ENCODE measurements around the gene ITGB6.

The ITGB6 gene

DNA sequence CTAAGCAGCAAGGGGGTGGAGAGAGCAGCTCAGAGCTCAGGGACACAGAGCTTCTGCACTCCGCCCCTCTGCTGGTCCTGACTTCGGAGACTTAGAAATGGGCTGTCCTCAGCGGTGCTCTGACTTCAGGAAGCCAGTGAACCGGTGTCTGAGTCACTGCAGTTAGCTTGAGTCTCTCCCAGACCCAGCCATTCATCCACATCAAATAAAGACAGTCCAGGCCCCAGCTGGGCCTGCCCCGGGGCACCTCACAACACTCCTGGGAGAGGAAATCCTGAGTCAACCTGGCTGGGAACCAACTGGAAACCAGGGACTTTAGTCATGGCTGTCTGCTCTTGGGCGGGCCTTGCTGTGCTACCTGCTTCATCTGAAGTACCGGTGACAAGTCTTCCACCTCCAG lies 5.4 kb upstream of the ITGB6 start:
- H3K4me3 ChIP-seq (replicated peaks; ENCODE audit: insufficient read depth, low read length): no peak overlapping the region
- no peaks in the 10 kb centered on the region for H3K27me3 ChIP-seq (ENCODE audit: insufficient read depth, poor library complexity, severe bottlenecking)
- DNase-seq (ENCODE audit: low read depth in 1 of 2, low spot score in 1 of 2): no peak
- TF ChIP-seq GABPA (IDR thresholded peaks at IDR 0.05; ENCODE audit: low read depth) (no peak), POLR2AphosphoS5 (IDR thresholded peaks at IDR 0.05; ENCODE audit: low read depth) (no peak), SPI1 (IDR thresholded peaks at IDR 0.05; ENCODE audit: borderline replicate concordance, low read depth) (no peak)
- TF ChIP-seq, protein P1, sequence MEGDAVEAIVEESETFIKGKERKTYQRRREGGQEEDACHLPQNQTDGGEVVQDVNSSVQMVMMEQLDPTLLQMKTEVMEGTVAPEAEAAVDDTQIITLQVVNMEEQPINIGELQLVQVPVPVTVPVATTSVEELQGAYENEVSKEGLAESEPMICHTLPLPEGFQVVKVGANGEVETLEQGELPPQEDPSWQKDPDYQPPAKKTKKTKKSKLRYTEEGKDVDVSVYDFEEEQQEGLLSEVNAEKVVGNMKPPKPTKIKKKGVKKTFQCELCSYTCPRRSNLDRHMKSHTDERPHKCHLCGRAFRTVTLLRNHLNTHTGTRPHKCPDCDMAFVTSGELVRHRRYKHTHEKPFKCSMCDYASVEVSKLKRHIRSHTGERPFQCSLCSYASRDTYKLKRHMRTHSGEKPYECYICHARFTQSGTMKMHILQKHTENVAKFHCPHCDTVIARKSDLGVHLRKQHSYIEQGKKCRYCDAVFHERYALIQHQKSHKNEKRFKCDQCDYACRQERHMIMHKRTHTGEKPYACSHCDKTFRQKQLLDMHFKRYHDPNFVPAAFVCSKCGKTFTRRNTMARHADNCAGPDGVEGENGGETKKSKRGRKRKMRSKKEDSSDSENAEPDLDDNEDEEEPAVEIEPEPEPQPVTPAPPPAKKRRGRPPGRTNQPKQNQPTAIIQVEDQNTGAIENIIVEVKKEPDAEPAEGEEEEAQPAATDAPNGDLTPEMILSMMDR (IDR thresholded peaks at IDR 0.05; ENCODE audit: insufficient read depth, low read length): no peak
- TF ChIP-seq, protein P2, sequence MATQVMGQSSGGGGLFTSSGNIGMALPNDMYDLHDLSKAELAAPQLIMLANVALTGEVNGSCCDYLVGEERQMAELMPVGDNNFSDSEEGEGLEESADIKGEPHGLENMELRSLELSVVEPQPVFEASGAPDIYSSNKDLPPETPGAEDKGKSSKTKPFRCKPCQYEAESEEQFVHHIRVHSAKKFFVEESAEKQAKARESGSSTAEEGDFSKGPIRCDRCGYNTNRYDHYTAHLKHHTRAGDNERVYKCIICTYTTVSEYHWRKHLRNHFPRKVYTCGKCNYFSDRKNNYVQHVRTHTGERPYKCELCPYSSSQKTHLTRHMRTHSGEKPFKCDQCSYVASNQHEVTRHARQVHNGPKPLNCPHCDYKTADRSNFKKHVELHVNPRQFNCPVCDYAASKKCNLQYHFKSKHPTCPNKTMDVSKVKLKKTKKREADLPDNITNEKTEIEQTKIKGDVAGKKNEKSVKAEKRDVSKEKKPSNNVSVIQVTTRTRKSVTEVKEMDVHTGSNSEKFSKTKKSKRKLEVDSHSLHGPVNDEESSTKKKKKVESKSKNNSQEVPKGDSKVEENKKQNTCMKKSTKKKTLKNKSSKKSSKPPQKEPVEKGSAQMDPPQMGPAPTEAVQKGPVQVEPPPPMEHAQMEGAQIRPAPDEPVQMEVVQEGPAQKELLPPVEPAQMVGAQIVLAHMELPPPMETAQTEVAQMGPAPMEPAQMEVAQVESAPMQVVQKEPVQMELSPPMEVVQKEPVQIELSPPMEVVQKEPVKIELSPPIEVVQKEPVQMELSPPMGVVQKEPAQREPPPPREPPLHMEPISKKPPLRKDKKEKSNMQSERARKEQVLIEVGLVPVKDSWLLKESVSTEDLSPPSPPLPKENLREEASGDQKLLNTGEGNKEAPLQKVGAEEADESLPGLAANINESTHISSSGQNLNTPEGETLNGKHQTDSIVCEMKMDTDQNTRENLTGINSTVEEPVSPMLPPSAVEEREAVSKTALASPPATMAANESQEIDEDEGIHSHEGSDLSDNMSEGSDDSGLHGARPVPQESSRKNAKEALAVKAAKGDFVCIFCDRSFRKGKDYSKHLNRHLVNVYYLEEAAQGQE (IDR thresholded peaks at IDR 0.05; ENCODE audit: insufficient replicate concordance, low read depth): no peak
- H3K27ac ChIP-seq (replicated peaks): no peak overlapping the region

DNA sequence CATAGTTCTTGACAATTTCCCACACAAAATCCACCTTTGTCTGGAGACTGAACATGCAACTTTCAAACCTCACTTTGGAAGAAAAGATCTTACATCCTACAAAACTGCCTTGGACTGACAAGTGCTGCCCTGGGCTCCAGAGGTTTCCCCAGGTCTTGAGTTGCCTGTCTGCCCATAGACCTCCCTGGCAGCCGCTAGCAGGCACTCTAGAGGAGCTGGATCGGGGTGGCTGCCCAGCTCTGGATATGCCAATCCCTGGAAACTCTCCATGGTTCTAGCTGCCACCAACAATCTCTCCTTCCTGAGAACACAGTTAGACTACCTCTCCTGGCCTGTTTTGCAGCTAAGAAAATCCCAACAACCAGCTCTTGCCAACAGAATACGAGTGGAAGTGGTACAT lies 3.4 kb upstream of the ITGB6 start:
- H3K4me3 ChIP-seq (replicated peaks; ENCODE audit: insufficient read depth, low read length): no peak overlapping the region
- TF ChIP-seq POLR2AphosphoS5 (IDR thresholded peaks at IDR 0.05; ENCODE audit: low read depth) (no peak), GABPA (IDR thresholded peaks at IDR 0.05; ENCODE audit: low read depth) (no peak), SPI1 (IDR thresholded peaks at IDR 0.05; ENCODE audit: borderline replicate concordance, low read depth) (no peak)
- TF ChIP-seq, protein P2 (IDR thresholded peaks at IDR 0.05; ENCODE audit: insufficient replicate concordance, low read depth): no peak
- TF ChIP-seq, protein P1 (IDR thresholded peaks at IDR 0.05; ENCODE audit: insufficient read depth, low read length): no peak
- no peaks in the 10 kb centered on the region for H3K27me3 ChIP-seq (ENCODE audit: insufficient read depth, poor library complexity, severe bottlenecking)
- DNase-seq (ENCODE audit: low read depth in 1 of 2, low spot score in 1 of 2): no peak
- no peak overlapping the region for H3K27ac ChIP-seq (replicated peaks)

DNA sequence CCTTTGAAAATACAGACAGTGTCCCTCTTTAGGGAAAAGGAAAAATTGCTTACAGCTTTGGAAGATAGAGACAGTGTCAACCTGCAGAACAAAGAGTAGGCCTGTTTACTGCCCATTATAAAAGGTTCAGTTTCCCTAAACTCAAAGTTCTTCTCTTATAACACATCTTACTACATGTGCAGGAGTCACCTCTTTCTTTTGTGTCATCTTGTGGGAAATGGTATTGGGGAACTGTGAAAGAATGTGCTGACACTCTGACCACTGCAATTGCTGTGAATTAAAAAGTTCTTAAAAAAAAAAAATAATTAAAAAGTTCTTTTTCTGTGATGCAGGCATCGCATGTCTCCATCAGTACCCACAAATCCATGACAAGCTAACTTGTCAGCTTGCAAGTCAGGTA lies 2.9 kb upstream of the ITGB6 start:
- H3K27me3 ChIP-seq (ENCODE audit: insufficient read depth, poor library complexity, severe bottlenecking): no peaks in the 10 kb centered on the region
- no peak overlapping the region for H3K4me3 ChIP-seq (replicated peaks; ENCODE audit: insufficient read depth, low read length)
- TF ChIP-seq POLR2AphosphoS5 (IDR thresholded peaks at IDR 0.05; ENCODE audit: low read depth) (no peak), SPI1 (IDR thresholded peaks at IDR 0.05; ENCODE audit: borderline replicate concordance, low read depth) (no peak), GABPA (IDR thresholded peaks at IDR 0.05; ENCODE audit: low read depth) (no peak)
- TF ChIP-seq, protein P1 (IDR thresholded peaks at IDR 0.05; ENCODE audit: insufficient read depth, low read length): no peak
- TF ChIP-seq, protein P2 (IDR thresholded peaks at IDR 0.05; ENCODE audit: insufficient replicate concordance, low read depth): no peak
- H3K27ac ChIP-seq (replicated peaks): no peak overlapping the region
- no peak for DNase-seq (ENCODE audit: low read depth in 1 of 2, low spot score in 1 of 2)
